Uterus (tissue), 2 donors: ENCODE results near the gene PAPLN.

ENCODE experiments used
- CTCF ChIP-seq, 4 experiments: fragments of 200-600 bp in 2 of 4; fragments of 450-650 bp in 2 of 4; sonication (generic) in 2 of 4; IDR thresholded peaks; one replicate each; pipeline ENCODE4 v1.5.1; 2016 to 2019; ENCODE audit warnings: antibody characterized with exemption in 4 of 4, mild to moderate bottlenecking in 2 of 4, moderate library complexity in 1 of 4
- POLR2A ChIP-seq, 2 donors: fragments of 450-650 bp; IDR thresholded peaks; one replicate each; pipeline ENCODE4 v1.6.1; 2016; ENCODE audit warnings: antibody characterized with exemption in 2 of 2, mild to moderate bottlenecking in 1 of 2, moderate library complexity in 1 of 2

GRCh38 chr14:73232984-73233383 lies 4.3 kb upstream of the PAPLN start:
- TF ChIP-seq CTCF (IDR thresholded peaks at IDR 0.05) = no peak
- TF ChIP-seq POLR2A (IDR thresholded peaks at IDR 0.05) = no peak
